OCI-LY7 (cell line): ENCODE measurements around the gene LYZL6.

Experiments used
- CTCF ChIP-seq: fragments of 200-600 bp; sonication (generic); conservative IDR thresholded peaks from 2 replicates; pipeline ENCODE4 v1.5.1; 2014; ENCODE audit warnings: mild to moderate bottlenecking, antibody characterized with exemption, low read length, moderate library complexity, mixed read lengths
- EZH2phosphoT487 ChIP-seq: fragments of 200-600 bp; sonication (generic); IDR thresholded peaks from 2 replicates; pipeline ENCODE4 v1.6.1; 2018; ENCODE audit warnings: low read depth, borderline replicate concordance, mild to moderate bottlenecking, mixed run types, antibody characterized with exemption, low read length, moderate library complexity, mixed read lengths

GRCh38 chr17:35923609-35924114 is 19.9 kb downstream of the LYZL6 start:
- TF ChIP-seq CTCF (no peak), EZH2phosphoT487 (no peak)
